AG04449 (cell line): ENCODE results near the gene UBE2J1.

Experiments used
- CTCF ChIA-PET: fragments of 350-600 bp; formaldehyde crosslinking; extraction: SDS; loops from one replicate; lab custom pipeline; 2021; ENCODE audit warnings: antibody characterized with exemption; lab: Yijun Ruan, JAX
- POLR2A ChIA-PET: fragments of 400-600, 350-600 bp; formaldehyde crosslinking; extraction: SDS; loops from one replicate; lab custom pipeline; 2020; ENCODE audit warnings: antibody characterized with exemption, inconsistent platforms; lab: Yijun Ruan, JAX
- DNase-seq: peaks from one replicate; pipeline ENCODE4 v3.0.0-alpha.2; 2010; ENCODE audit warnings: low read depth, low spot score
- H3K4me3 ChIP-seq: 2 replicates; pipeline ENCODE4 v1.5.1; 2011; ENCODE audit warnings: low read depth, mild to moderate bottlenecking, control low read depth, low read length
- CTCF ChIP-seq: IDR thresholded peaks from one replicate; pipeline ENCODE4 v1.5.1; 2011; ENCODE audit warnings: mild to moderate bottlenecking, moderate library complexity, low read length, control low read depth, inconsistent platforms; ENCODE audit not compliant: insufficient read depth; ENCODE audit errors: missing control alignments

UBE2J1 gene

DNA sequence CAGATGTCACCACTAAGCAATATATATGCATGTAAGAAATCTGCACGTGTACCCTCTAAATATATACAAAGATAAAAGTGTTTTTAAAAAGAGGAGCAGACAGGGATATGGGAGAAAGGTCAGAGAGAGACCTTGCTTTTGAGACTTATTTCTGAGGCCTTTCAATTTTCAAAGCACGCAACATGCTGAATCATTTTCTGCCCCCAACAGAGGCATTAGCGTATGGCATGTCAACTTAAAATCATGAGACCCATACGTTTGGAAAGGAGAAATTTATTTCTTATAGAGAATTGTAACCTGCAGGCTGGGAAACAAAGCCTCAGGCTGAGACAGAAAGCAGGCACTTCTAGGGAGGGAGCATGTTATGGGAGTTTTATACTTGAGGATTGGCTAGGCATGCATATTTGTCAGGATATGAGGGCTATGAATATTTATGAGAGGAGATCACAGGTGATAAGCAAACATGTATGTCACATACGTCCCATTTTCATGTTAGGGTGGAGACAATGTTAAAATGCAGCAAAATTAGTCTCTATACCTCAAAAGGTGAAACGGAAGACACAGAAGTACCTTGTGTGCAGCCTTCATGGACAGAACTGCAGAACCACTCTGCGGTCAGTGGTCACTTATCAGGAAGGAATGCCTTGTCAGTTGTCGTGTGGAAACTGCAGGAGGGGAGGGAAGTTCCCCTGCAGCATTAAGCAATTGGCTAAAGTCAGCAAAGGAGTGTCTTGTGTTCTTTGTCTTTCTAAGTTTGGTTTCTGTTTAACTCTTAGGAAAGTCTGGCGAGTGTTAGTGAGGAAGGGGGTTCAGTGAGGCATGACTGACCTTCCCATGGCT, 31.2 kb downstream of the UBE2J1 start:
- ChIA-PET POLR2A (no interaction called here), CTCF (no interaction called here)
- no peak for DNase-seq
- no peak for TF ChIP-seq CTCF
- H3K4me3 ChIP-seq, result no peak overlapping the region

GRCh38 chr6:89320012-89320559, 32.4 kb downstream of the UBE2J1 start:
- POLR2A ChIA-PET, result no interaction called here

DNA sequence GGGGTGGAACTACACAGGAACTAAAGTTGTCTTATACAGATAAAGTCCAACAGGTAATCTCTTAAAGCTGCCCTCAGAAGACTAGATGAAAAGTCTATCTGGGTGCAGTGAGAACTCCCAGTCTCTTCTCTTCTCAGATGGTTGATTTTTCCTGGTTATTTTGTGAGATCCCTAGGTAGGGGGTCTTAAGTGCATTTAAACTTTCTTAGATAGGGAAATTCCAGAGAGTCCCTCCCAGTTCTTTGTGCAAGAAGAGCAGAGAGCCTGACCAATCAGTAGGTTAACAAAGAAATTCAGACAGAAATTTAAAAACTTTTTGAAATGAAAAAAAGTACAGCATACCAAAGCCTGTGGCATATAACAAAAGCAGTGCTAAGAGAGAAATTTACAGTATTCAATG, 35.5 kb downstream of the UBE2J1 start:
- DNase-seq, result no peak
- ChIA-PET CTCF (no interaction called here), POLR2A (no interaction called here)
- no peak for TF ChIP-seq CTCF
- no peak overlapping the region for H3K4me3 ChIP-seq

More at GRCh38 chr6:89320012-89320559, 32.4 kb downstream of the UBE2J1 start:
- no peak overlapping the region for H3K4me3 ChIP-seq
- no peak for TF ChIP-seq CTCF
- no peak for DNase-seq
- CTCF ChIA-PET, result interaction anchor here (0.8 to 1.2 kb wide), 2 partner anchors 11 to 53 kb away, joined by 3 read pairs; no protein-coding TSS in a partner anchor

DNA sequence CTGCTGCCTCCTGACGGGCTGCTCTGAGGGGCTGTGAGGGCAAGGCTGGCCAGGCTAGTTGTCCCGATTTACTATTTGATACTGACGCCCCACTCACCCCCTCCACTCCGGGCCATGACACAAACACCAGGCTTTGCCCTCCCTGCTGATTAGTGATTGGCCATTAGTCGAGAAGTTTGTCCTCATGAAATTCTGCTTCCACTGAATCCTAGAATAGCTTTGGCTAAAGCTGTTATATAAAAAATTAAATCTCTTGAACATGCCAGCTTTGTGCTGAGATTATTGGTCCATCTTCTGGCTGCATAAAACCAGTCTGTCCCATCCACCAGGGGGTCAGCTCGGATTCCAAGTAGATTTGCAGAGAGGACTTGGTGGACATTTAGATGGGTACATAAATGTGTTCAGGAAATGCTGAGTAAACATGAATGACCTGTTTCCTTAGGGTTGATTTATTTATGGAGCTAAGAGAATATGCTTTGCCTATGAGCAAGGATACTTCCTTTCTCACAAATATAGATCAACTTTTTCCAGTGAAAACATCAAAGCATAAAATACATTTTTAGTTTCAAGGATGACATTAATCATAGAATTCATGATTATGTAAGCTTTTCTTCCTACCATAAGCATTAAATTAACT, 37.2 kb downstream of the UBE2J1 start, which contains the start of gene GABRR2:
TSS of gene GABRR2 (minus strand) at position 51 of the 637 bp plus-strand sequence. CDS start 134 bp downstream, outside the sequence.
- POLR2A ChIA-PET, result no interaction called here
- no peak within 1 kb of the TSS for H3K4me3 ChIP-seq

GRCh38 chr6:89314692-89315091, 37.8 kb downstream of the UBE2J1 start:
- TF ChIP-seq CTCF, result no peak
- ChIA-PET CTCF (no interaction called here), POLR2A (no interaction called here)
- no peak for DNase-seq
- H3K4me3 ChIP-seq, result no peak overlapping the region

More for the DNA sequence above, 37.2 kb downstream of the UBE2J1 start, which contains the start of gene GABRR2:
- CTCF ChIA-PET, result no interaction called here
- DNase-seq, result no peak
- TF ChIP-seq CTCF, result no peak
